ENCODE results near the gene H2AZ2.
"Not testable (repeated sequence)": the region's sequence is repeated elsewhere in the genome, so short reads cannot be mapped to it uniquely, and the experiment has no call there.

The H2AZ2 gene

DNA sequence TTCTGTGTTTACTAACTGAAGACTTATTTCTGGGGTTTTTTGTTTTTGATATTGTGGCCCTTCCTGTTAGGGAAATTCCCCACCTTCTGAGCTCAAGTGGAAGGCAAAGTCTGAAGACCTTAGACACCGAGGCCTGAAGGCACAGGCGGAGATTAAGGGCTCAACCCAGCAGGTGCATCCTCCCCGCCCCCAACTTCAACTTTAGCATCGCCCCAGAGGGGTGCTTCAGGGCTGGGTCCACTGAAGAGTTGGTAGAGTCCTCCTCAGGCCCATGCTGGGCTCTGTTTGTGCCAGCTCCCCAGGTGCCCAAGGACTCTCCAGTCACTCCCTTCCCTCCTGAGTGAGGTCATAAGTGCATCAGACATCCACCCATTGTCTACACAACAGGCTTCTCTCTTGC is 60.8 kb downstream of the H2AZ2 start:
- DNase-seq (ENCODE audit: low read depth) = no peak
- TF ChIP-seq POLR2A (IDR thresholded peaks at IDR 0.05; ENCODE audit: extremely low read depth, insufficient read length) = no peak

DNA sequence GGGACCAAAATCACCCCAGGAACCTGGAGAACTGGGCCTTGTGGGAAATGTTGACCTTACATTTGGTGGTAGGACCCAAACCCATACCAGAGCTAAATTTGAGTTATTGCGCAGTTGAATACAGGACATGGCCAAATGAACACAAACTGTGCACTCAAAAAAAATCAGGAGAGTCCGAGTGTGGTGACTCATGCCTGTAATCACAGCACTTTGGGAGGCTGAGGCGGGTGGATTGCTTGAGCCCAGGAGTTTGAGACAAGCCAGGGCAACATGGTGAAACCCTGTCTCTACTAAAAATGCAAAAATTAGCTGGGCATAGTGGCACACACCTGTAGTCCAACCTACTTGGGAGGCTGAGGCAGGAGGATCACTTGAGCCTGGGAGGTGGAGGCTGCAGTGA is 62.7 kb downstream of the H2AZ2 start:
- not testable (repeated sequence) for H3K4me3 ChIP-seq (ENCODE audit: low read depth, low read length); DNase-seq (ENCODE audit: low read depth)

More for the DNA sequence above, 60.8 kb downstream of the H2AZ2 start:
- H3K4me3 ChIP-seq (ENCODE audit: low read depth, low read length) = no peak overlapping the region

DNA sequence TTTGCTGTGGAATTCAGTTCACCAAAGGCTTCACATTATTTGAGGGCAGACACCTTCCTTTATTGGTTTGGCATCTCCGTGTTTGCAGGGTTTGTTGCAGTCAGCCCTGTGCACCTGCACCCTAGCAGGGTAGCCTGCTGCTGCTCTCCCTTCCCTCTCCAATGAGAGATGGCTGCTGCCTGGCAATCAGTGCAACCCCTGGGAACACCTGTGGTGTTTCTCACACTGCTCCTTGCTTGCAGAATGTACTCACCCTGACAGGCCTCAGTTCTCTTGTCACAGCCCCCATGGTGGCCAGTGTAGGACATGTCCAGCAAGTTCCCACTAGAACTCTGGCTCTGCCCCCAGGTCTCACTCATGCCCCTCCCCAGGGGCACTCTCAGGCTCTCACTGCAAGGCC is 63.5 kb downstream of the H2AZ2 start:
- no peak for DNase-seq (ENCODE audit: low read depth)
- TF ChIP-seq, protein P1, sequence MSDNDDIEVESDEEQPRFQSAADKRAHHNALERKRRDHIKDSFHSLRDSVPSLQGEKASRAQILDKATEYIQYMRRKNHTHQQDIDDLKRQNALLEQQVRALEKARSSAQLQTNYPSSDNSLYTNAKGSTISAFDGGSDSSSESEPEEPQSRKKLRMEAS (IDR thresholded peaks at IDR 0.05; ENCODE audit: low read depth, low read length) = no peak
- H3K4me3 ChIP-seq (ENCODE audit: low read depth, low read length) = no peak overlapping the region

DNA sequence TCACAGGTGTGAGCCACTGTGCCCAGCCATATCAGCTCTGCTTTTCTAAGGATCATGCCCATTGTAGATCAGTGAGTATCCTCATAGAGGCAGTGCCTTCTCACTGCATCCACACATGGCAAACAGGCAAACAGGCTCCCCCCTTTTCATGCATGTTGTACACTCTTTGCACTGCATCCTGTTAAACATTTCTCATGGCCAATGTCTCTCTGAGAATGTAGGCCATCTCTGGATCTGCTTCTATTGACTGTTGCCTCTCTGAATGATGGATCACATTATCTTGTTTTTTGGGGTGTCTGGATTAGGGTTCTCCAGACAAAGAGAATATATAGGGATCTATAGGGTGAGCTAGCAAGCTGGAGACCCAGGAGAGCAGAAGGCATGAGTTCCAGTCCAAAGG is 64.5 kb downstream of the H2AZ2 start:
- TF ChIP-seq, protein P2, sequence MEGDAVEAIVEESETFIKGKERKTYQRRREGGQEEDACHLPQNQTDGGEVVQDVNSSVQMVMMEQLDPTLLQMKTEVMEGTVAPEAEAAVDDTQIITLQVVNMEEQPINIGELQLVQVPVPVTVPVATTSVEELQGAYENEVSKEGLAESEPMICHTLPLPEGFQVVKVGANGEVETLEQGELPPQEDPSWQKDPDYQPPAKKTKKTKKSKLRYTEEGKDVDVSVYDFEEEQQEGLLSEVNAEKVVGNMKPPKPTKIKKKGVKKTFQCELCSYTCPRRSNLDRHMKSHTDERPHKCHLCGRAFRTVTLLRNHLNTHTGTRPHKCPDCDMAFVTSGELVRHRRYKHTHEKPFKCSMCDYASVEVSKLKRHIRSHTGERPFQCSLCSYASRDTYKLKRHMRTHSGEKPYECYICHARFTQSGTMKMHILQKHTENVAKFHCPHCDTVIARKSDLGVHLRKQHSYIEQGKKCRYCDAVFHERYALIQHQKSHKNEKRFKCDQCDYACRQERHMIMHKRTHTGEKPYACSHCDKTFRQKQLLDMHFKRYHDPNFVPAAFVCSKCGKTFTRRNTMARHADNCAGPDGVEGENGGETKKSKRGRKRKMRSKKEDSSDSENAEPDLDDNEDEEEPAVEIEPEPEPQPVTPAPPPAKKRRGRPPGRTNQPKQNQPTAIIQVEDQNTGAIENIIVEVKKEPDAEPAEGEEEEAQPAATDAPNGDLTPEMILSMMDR (IDR thresholded peaks at IDR 0.05; ENCODE audit: low read depth, low read length) = no peak
- TF ChIP-seq POLR2A (IDR thresholded peaks at IDR 0.05; ENCODE audit: extremely low read depth, insufficient read length) = no peak
- TF ChIP-seq, protein P1 (IDR thresholded peaks at IDR 0.05; ENCODE audit: low read depth, low read length) = no peak
- TF ChIP-seq MYC (IDR thresholded peaks at IDR 0.05; ENCODE audit: low read depth, low read length) = no peak
- DNase-seq (ENCODE audit: low read depth) = no peak
- no peak overlapping the region for H3K4me3 ChIP-seq (ENCODE audit: low read depth, low read length)

DNA sequence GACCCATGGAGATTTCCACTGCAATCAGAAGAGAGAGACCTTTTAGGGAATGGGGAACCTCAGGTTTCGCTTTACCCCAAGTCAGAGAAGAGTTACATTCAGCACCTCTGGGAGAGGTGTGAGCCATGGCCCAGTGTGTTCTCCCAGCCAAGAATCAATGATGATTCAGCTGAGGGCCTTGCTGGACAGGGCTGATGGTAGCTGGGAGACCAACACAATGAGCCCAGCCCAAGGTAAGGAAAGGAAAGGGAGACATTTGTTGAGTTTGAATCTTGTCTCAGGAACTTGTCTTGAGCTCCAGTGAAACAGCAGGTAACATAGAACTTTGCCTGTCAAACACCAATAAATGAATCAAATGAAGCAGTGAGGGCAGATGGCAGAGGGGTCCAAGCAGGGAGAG is 65.4 kb downstream of the H2AZ2 start:
- DNase-seq (ENCODE audit: low read depth) = no peak
- TF ChIP-seq POLR2A (IDR thresholded peaks at IDR 0.05; ENCODE audit: extremely low read depth, insufficient read length) (no peak), MYC (IDR thresholded peaks at IDR 0.05; ENCODE audit: low read depth, low read length) (no peak)
- TF ChIP-seq, protein P2 (IDR thresholded peaks at IDR 0.05; ENCODE audit: low read depth, low read length) = no peak
- TF ChIP-seq, protein P1 (IDR thresholded peaks at IDR 0.05; ENCODE audit: low read depth, low read length) = no peak
- no peak overlapping the region for H3K4me3 ChIP-seq (ENCODE audit: low read depth, low read length)
